ENCODE measurements around the gene THBS2.

- TF ChIP-seq GATA2 (IDR thresholded peaks at IDR 0.05; ENCODE audit: low read depth, low read length) (no peak), GATA3 (IDR thresholded peaks at IDR 0.05; ENCODE audit: low read depth, low read length) (no peak)
These were observed 12.6 kb upstream of the THBS2 start for GRCh38 chr6:169266261-169266660.

Data from SH-SY5Y (cell line).